HEK293 (cell line): ENCODE data around the gene SLC35E2B.

Experiments used
- BCL11A ChIP-seq: fragments of 450-650 bp; formaldehyde crosslinking; IDR thresholded peaks from 2 replicates; pipeline ENCODE4 v1.5.1; 2016; ENCODE audit warnings: low read depth, missing biosample characterization, missing genetic modification characterization
- BCL11B ChIP-seq: fragments of 450-650 bp; formaldehyde crosslinking; IDR thresholded peaks from 2 replicates; pipeline ENCODE4 v1.5.1; 2016; ENCODE audit warnings: low read depth, missing biosample characterization, missing genetic modification characterization
- GLI2 ChIP-seq: fragments of 450-650 bp; formaldehyde crosslinking; IDR thresholded peaks from 2 replicates; pipeline ENCODE4; 2017; ENCODE audit warnings: missing biosample characterization, missing genetic modification characterization, low read depth, borderline replicate concordance
- GLIS1 ChIP-seq: fragments of 450-650 bp; formaldehyde crosslinking; IDR thresholded peaks from 2 replicates; pipeline ENCODE4 v1.5.1; 2016; ENCODE audit warnings: missing biosample characterization, missing genetic modification characterization
- HOXD13 ChIP-seq: sonication (generic); formaldehyde crosslinking; IDR thresholded peaks from 2 replicates; pipeline ENCODE4 v1.8.0; 2022; ENCODE audit warnings: missing genetic modification reagents, borderline replicate concordance
- KLF1 ChIP-seq: fragments of 450-650 bp; formaldehyde crosslinking; IDR thresholded peaks from 2 replicates; pipeline ENCODE4 v1.5.1; 2016; ENCODE audit warnings: missing biosample characterization, missing genetic modification characterization
- KLF10 ChIP-seq: fragments of 450-650 bp; IDR thresholded peaks from 2 replicates; pipeline ENCODE4 v1.5.1; 2018; ENCODE audit warnings: missing biosample characterization, mild to moderate bottlenecking, missing genetic modification characterization
- KLF7 ChIP-seq: fragments of 450-650 bp; formaldehyde crosslinking; IDR thresholded peaks from 2 replicates; pipeline ENCODE4 v1.5.1; 2016; ENCODE audit warnings: missing biosample characterization, missing genetic modification characterization, borderline replicate concordance
- KLF8 ChIP-seq: fragments of 450-650 bp; formaldehyde crosslinking; IDR thresholded peaks from 2 replicates; pipeline ENCODE4 v1.5.1; 2016; ENCODE audit warnings: missing biosample characterization, missing genetic modification characterization
- MZF1 ChIP-seq: fragments of 450-650 bp; formaldehyde crosslinking; IDR thresholded peaks from 2 replicates; pipeline ENCODE4 v1.5.1; 2017; ENCODE audit warnings: missing biosample characterization, missing genetic modification characterization, borderline replicate concordance
- PRDM10 ChIP-seq: fragments of 450-650 bp; formaldehyde crosslinking; IDR thresholded peaks from 2 replicates; pipeline ENCODE4 v1.5.1; 2016; ENCODE audit warnings: missing biosample characterization, missing genetic modification characterization
- SP7 ChIP-seq: fragments of 450-650 bp; formaldehyde crosslinking; IDR thresholded peaks from 2 replicates; pipeline ENCODE4 v1.5.1; 2016; ENCODE audit warnings: missing biosample characterization, missing genetic modification characterization
- ZBTB17 ChIP-seq: fragments of 450-650 bp; formaldehyde crosslinking; IDR thresholded peaks from 2 replicates; pipeline ENCODE4 v1.5.1; 2016; ENCODE audit warnings: missing biosample characterization, missing genetic modification characterization
- ZBTB44 ChIP-seq: fragments of 450-650 bp; IDR thresholded peaks from 2 replicates; pipeline ENCODE4 v1.5.1; 2018; ENCODE audit warnings: missing biosample characterization, mild to moderate bottlenecking, missing genetic modification characterization
- ZBTB48 ChIP-seq: fragments of 450-650 bp; formaldehyde crosslinking; IDR thresholded peaks from 2 replicates; pipeline ENCODE4 v1.5.1; 2016; ENCODE audit warnings: missing biosample characterization, missing genetic modification characterization
- ZBTB7A ChIP-seq: fragments of 450-650 bp; formaldehyde crosslinking; IDR thresholded peaks from 2 replicates; pipeline ENCODE4 v1.5.1; 2016; ENCODE audit warnings: low read depth, missing biosample characterization, missing genetic modification characterization
- ZFP41 ChIP-seq: fragments of 450-650 bp; formaldehyde crosslinking; IDR thresholded peaks from 2 replicates; pipeline ENCODE4 v1.5.1; 2016; ENCODE audit warnings: missing biosample characterization, missing genetic modification characterization, borderline replicate concordance
- ZNF132 ChIP-seq: fragments of 450-650 bp; formaldehyde crosslinking; IDR thresholded peaks from 2 replicates; pipeline ENCODE4 v1.5.1; 2017; ENCODE audit warnings: missing biosample characterization, missing genetic modification characterization, borderline replicate concordance
- ZNF148 ChIP-seq: fragments of 450-650 bp; formaldehyde crosslinking; IDR thresholded peaks from 2 replicates; pipeline ENCODE4 v1.5.0; 2017; ENCODE audit warnings: missing biosample characterization, missing genetic modification characterization, borderline replicate concordance
- ZNF2 ChIP-seq: fragments of 450-650 bp; formaldehyde crosslinking; IDR thresholded peaks from 2 replicates; pipeline ENCODE4 v1.5.1; 2016; ENCODE audit warnings: missing biosample characterization, missing genetic modification characterization
- ZNF239 ChIP-seq: fragments of 450-650 bp; formaldehyde crosslinking; IDR thresholded peaks from 2 replicates; pipeline ENCODE4 v1.5.1; 2016; ENCODE audit warnings: missing biosample characterization, missing genetic modification characterization
- ZNF24 ChIP-seq: fragments of 450-650 bp; formaldehyde crosslinking; IDR thresholded peaks from 2 replicates; pipeline ENCODE4 v1.5.1; 2016; ENCODE audit warnings: missing biosample characterization, missing genetic modification characterization
- ZNF302 ChIP-seq: fragments of 450-650 bp; formaldehyde crosslinking; IDR thresholded peaks from 2 replicates; pipeline ENCODE4 v1.5.1; 2016; ENCODE audit warnings: missing biosample characterization, missing genetic modification characterization, low read depth
- ZNF514 ChIP-seq: fragments of 450-650 bp; formaldehyde crosslinking; IDR thresholded peaks from 2 replicates; pipeline ENCODE4 v1.5.1; 2016; ENCODE audit warnings: missing biosample characterization, missing genetic modification characterization
- ZNF580 ChIP-seq: fragments of 450-650 bp; formaldehyde crosslinking; IDR thresholded peaks from 2 replicates; pipeline ENCODE4 v1.5.1; 2016; ENCODE audit warnings: missing biosample characterization, missing genetic modification characterization
- ZNF596 ChIP-seq: fragments of 450-650 bp; IDR thresholded peaks from 2 replicates; pipeline ENCODE4 v1.5.0; 2018; ENCODE audit warnings: missing biosample characterization, mild to moderate bottlenecking, missing genetic modification characterization, moderate library complexity
- ZNF626 ChIP-seq: fragments of 450-650 bp; sonication (Bioruptor Pico); formaldehyde crosslinking; IDR thresholded peaks from 2 replicates; pipeline ENCODE4 v1.5.1; 2018; ENCODE audit warnings: missing biosample characterization, missing genetic modification characterization, inconsistent platforms
- ZNF664 ChIP-seq: fragments of 450-650 bp; formaldehyde crosslinking; IDR thresholded peaks from 2 replicates; pipeline ENCODE4 v1.5.1; 2016; ENCODE audit warnings: missing biosample characterization, missing genetic modification characterization
- ZSCAN16 ChIP-seq: fragments of 450-650 bp; formaldehyde crosslinking; IDR thresholded peaks from 2 replicates; pipeline ENCODE4 v1.5.1; 2016; ENCODE audit warnings: missing biosample characterization, missing genetic modification characterization
- ZSCAN18 ChIP-seq: fragments of 450-650 bp; formaldehyde crosslinking; IDR thresholded peaks from 2 replicates; pipeline ENCODE4 v1.5.1; 2016; ENCODE audit warnings: missing biosample characterization, missing genetic modification characterization

Gene SLC35E2B

DNA sequence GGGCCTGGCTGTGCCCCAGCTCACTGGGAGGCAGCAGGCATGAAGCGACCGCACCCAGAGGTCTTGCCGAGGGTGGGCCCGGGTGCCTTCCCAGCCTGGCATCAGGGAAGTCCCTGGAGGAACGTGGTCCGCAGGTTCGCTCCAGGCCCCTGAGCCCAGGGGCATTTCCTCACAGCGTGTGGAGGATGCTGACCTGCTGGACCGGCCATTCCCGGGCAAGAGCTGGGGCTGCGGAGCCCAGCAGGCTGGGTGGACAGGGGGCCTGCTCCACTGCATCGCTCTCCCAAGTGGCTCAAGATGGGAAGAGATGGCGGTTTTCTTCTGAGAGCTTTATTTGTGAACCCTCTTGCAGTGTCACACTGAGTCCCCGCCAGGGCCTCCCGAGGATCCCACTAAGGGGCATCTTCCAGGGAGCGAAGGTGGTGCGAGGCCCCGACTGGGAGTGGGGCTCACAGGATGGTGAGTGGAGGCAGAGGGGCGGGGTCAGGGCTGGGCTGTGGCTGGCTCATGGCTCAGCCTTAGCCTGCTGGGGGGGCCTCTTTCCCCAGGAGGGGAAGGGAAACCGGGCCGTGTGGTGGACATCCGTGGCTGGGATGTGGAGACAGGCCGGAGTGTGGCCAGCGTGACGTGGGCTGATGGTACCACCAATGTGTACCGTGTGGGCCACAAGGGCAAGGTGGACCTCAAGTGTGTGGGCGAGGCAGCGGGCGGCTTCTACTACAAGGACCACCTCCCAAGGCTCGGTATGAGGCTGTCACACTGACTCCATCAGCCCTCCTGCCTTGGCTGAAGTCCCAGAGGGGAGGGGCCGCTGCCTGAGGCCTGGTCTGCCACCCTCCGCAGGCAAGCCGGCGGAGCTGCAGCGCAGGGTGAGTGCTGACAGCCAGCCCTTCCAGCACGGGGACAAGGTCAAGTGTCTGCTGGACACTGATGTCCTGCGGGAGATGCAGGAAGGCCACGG lies 67.9 kb downstream of the SLC35E2B start (continued):
- TF ChIP-seq PRDM10 (no peak), ZBTB17 (tag by site-specific recombination) (0 out of 2 replicates have a peak, but pooled peaks have one; percentile 13), ZNF132 (tag by site-specific recombination) (no peak), MZF1 (tag by site-specific recombination) (no peak), ZBTB44 (tag by site-specific recombination) (no peak), ZNF580 (tag by site-specific recombination) (no peak), ZNF148 (no peak), ZSCAN18 (tag by site-specific recombination) (no peak), BCL11A (tag by site-specific recombination) (no peak), KLF8 (tag by site-specific recombination) (peak; percentile 60; the same call in 1 of the 2 replicates), HOXD13 (CRISPR knock-in tag) (no peak), SP7 (tag by site-specific recombination) (peak; percentile 51; the same call in 1 of the 2 replicates), ZNF302 (tag by site-specific recombination) (no peak), ZBTB48 (tag by site-specific recombination) (no peak), KLF1 (tag by site-specific recombination) (peak; percentile 97), KLF10 (tag by site-specific recombination) (no peak), ZNF2 (tag by site-specific recombination) (no peak), GLIS1 (tag by site-specific recombination) (peak; percentile 95), ZNF514 (no peak), ZNF664 (tag by site-specific recombination) (no peak), GLI2 (tag by site-specific recombination) (no peak), ZNF24 (no peak), KLF7 (tag by site-specific recombination) (no peak), BCL11B (no peak), ZNF596 (tag by site-specific recombination) (no peak), ZBTB7A (no peak), ZFP41 (tag by site-specific recombination) (no peak), ZSCAN16 (tag by site-specific recombination) (no peak), ZNF239 (no peak), ZNF626 (tag by site-specific recombination) (no peak)
